K562 (cell line): ENCODE data around the gene BSCL2. TPM values are rescaled to one million over a fixed set of nuclear protein-coding genes. Genes with fewer than 3 reads are reported as not detected.

Experiments used
- ATF7 ChIP-seq: fragments of 450-650 bp; IDR thresholded peaks from 2 replicates; pipeline ENCODE4 v1.7.1; 2014; ENCODE audit warnings: mild to moderate bottlenecking, moderate library complexity
- C11orf30 ChIP-seq: fragments of 450-650 bp; IDR thresholded peaks from 2 replicates; pipeline ENCODE4 v1.6.1; 2016; ENCODE audit warnings: low read depth, mild to moderate bottlenecking
- CCNT2 ChIP-seq: IDR thresholded peaks from 2 replicates; pipeline ENCODE4 v1.6.1; 2011; ENCODE audit warnings: borderline replicate concordance, low read depth, mild to moderate bottlenecking, moderate library complexity, mixed read lengths, low read length; ENCODE audit not compliant: insufficient read length; ENCODE audit errors: extremely low read depth
- E2F3 ChIP-seq: fragments of 250-450 bp; sonication (Bioruptor Pico); IDR thresholded peaks from 2 replicates; pipeline ENCODE4 v1.4.0; 2020; ENCODE audit warnings: mild to moderate bottlenecking
- FOXP1 ChIP-seq: sonication (generic); formaldehyde crosslinking; IDR thresholded peaks from 2 replicates; pipeline ENCODE4 v1.8.0; 2022; ENCODE audit warnings: mild to moderate bottlenecking, missing genetic modification reagents
- HLTF ChIP-seq: fragments of 450-650 bp; IDR thresholded peaks from 2 replicates; pipeline ENCODE4 v1.6.1; 2016
- KLF1 ChIP-seq: fragments of 450-650 bp; IDR thresholded peaks from 2 replicates; pipeline ENCODE4 v1.6.1; 2016; ENCODE audit warnings: missing genetic modification characterization, missing compliant biosample characterization
- MCM5 ChIP-seq: fragments of 450-650 bp; IDR thresholded peaks from 2 replicates; pipeline ENCODE4 v1.6.1; 2016; ENCODE audit warnings: low read depth
- MIER1 ChIP-seq: fragments of 450-650 bp; IDR thresholded peaks from 2 replicates; pipeline ENCODE4 v1.6.1; 2016; ENCODE audit warnings: antibody characterized with exemption, mild to moderate bottlenecking, low read depth
- MYNN ChIP-seq, 2 experiments: sonication (generic); formaldehyde crosslinking in 1 of 2; IDR thresholded peaks; 2 replicates each; pipeline versions ENCODE4 v1.5.0 to v1.6.1; 2016 to 2020; ENCODE audit warnings: antibody characterized with exemption in 1 of 2, missing genetic modification reagents in 1 of 2
- NRF1 ChIP-seq, 2 experiments: fragments of 450-650 bp; IDR thresholded peaks in 1 of 2; conservative IDR thresholded peaks in 1 of 2; 2 replicates each; pipeline ENCODE4 v1.6.1; 2014; ENCODE audit warnings: mild to moderate bottlenecking in 2 of 2
- RB1 ChIP-seq: fragments of 450-650 bp; IDR thresholded peaks from 2 replicates; pipeline ENCODE4 v1.6.1; 2017; ENCODE audit warnings: low read depth, mild to moderate bottlenecking
- YY1 ChIP-seq, 3 experiments: IDR thresholded peaks; 2 replicates each; pipeline ENCODE4 v1.6.1; 2011; ENCODE audit warnings: low read length in 2 of 3, mild to moderate bottlenecking in 2 of 3, moderate library complexity in 2 of 3, borderline replicate concordance in 1 of 3, control low read depth in 1 of 3, low read depth in 1 of 3; ENCODE audit not compliant: insufficient read depth in 3 of 3, insufficient replicate concordance in 2 of 3, control insufficient read depth in 1 of 3, insufficient read length in 1 of 3; ENCODE audit errors: extremely low read depth in 1 of 3
- ZBTB17 ChIP-seq: fragments of 450-650 bp; formaldehyde crosslinking; IDR thresholded peaks from 2 replicates; pipeline ENCODE4 v1.4.0; 2020; ENCODE audit warnings: mild to moderate bottlenecking
- ZNF143 ChIP-seq: sonication (generic); formaldehyde crosslinking; IDR thresholded peaks from 2 replicates; pipeline ENCODE4 v1.9.0; 2022; ENCODE audit warnings: mild to moderate bottlenecking, missing genetic modification reagents
- ZNF23 ChIP-seq: fragments of 250-450 bp; sonication (Bioruptor Pico); IDR thresholded peaks from 2 replicates; pipeline ENCODE4 v1.4.0; 2020; ENCODE audit warnings: mild to moderate bottlenecking
- ZNF263 ChIP-seq: sonication (generic); formaldehyde crosslinking; IDR thresholded peaks from 2 replicates; pipeline ENCODE4 v1.8.0; 2022; ENCODE audit warnings: mild to moderate bottlenecking, missing genetic modification reagents, borderline replicate concordance
- ZSCAN29 ChIP-seq: fragments of 450-650 bp; IDR thresholded peaks from 2 replicates; pipeline ENCODE4 v1.6.1; 2017
- polyA plus RNA-seq, 8 experiments: library from polyadenylated mRNA; depleted of rRNA in 4 of 8; stranded (reverse) in 5 of 8; unstranded in 3 of 8; fragments of >200 nt; fragmentation: Nextera tagmentation in 2 of 8; fragmentation: Illumina TruSeq in 1 of 8; extraction: Ambion mirVana in 2 of 8; extraction: Trizol in 1 of 8; gene quantifications; 2 replicates each; pipeline versions ENCODE4 v1.2.1 to v1.2.3, GENCODE V29; 2011 to 2014; ENCODE audit warnings: inconsistent platforms in 1 of 8, missing spikeins in 1 of 8
- total RNA-seq, 7 experiments: library from RNA; depleted of rRNA in 6 of 7; stranded (reverse); fragments of >200 nt in 6 of 7; fragmentation: Illumina TruSeq in 2 of 7; extraction: Trizol in 2 of 7; gene quantifications; 2 replicates each; pipeline versions ENCODE4 v1.2.1 to v1.2.3, GENCODE V29; 2011 to 2021; ENCODE audit warnings: low replicate concordance in 1 of 7
- TF ChIP-seq, protein P1 (sequence below): conservative IDR thresholded peaks from 2 replicates; pipeline ENCODE4 v1.6.1; 2011; ENCODE audit warnings: low read depth, mild to moderate bottlenecking, low read length; ENCODE audit not compliant: control insufficient read depth
- TF ChIP-seq, protein P2 (sequence below): sonication (generic); formaldehyde crosslinking; IDR thresholded peaks from 2 replicates; pipeline ENCODE4 v1.9.0; 2022; ENCODE audit warnings: mild to moderate bottlenecking, missing genetic modification reagents
- TF ChIP-seq, protein P3 (sequence below): fragments of 250-450 bp; sonication (Bioruptor Pico); IDR thresholded peaks from 2 replicates; pipeline ENCODE4 v1.8.0; 2022; ENCODE audit warnings: inconsistent platforms
- TF ChIP-seq, protein P4 (sequence below): fragments of 200-800 bp; sonication (Bioruptor generic); IDR thresholded peaks from 2 replicates; pipeline ENCODE4 v1.6.1; 2017; ENCODE audit warnings: missing genetic modification characterization, missing compliant biosample characterization

Gene BSCL2
- total and polyA plus RNA-seq, 9 of the 15 experiments (the other 6 are each of a cell fraction or from before 2014, with no cell fraction given), result 18.9 to 51.7 (median 35.2) TPM

DNA sequence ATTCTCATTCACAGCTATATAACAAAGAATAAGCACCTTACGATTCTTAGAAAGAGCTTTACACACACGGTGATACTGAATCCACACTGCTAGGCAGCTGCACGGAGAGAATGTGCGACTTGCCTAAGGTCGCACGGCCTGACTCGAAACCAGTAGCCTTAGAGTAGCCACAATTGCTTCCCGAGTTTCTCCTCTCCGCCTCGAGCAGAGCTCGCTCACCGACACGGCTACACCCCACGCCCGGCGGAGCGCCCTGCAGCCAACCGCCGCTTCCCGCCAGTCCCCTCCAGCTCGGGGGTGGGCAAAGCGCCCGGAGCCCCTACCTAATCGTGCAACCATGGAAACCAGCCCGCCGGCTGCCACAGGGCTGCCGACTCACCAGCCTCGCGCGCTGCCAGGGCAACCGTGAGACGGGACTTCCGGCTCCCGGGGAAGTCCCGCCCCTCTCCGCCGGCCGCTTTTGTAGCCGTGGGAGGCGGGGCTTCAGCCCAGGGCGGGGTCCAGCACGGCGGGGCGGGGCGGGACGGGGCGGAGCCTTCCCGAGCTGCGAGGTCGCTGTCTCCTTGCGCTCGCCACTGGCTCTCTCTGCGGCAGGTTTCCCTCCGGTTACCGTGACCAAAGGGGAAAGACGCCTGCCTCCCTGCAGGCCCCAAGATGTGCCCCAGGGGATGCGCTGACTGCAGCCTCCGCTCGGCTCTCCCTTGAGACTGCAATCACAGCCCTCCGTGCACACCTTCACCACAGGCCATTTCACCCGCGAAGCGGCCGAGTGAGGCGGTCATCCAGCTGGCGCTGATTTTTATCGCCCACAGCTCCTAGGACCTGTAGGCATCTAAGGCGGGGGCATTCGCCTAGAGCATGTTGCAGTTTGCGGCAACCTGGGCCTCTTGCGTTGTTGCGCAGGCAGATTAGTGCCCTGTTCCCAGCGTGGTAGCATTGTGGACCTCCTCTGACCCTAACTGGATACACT, 1.1 kb downstream of the BSCL2 start (continued):
- TF ChIP-seq RB1 (peak; percentile 65; the same call in 1 of the 2 replicates), ZNF263 (peak; percentile 60; the same call in 1 of the 2 replicates), YY1 (IDR thresholded peaks at IDR 0.05; ENCODE audit: borderline replicate concordance in 1 of 3, control insufficient read depth in 1 of 3, extremely low read depth in 1 of 3, insufficient read depth in 3 of 3, insufficient read length in 1 of 3, insufficient replicate concordance in 2 of 3, low read depth in 1 of 3, low read length in 2 of 3) (peak in 1 of 3 experiments; percentile 12), HLTF (no peak), NRF1 (conservative IDR thresholded peaks at IDR 0.05 in 1 of 2, IDR thresholded peaks at IDR 0.05 in 1 of 2) (peak; percentile 32 to 57; a peak in 3 of 4 replicates), E2F3 (CRISPR knock-in tag) (0 out of 2 replicates have a peak, but pooled peaks have one; percentile 37), ZBTB17 (CRISPR knock-in tag) (0 out of 2 replicates have a peak, but pooled peaks have one; percentile 70), ZNF23 (CRISPR knock-in tag) (no peak), KLF1 (tag) (no peak), ATF7 (0 out of 2 replicates have a peak, but pooled peaks have one; percentile 8), C11orf30 (0 out of 2 replicates have a peak, but pooled peaks have one; percentile 13), ZSCAN29 (no peak), CCNT2 (peak; percentile 57), FOXP1 (CRISPR knock-in tag) (no peak), MIER1 (no peak), MCM5 (no peak), MYNN (IDR thresholded peaks at IDR 0.05) (peak; percentile 78), MYNN (CRISPR knock-in tag; IDR thresholded peaks at IDR 0.05) (no peak), ZNF143 (CRISPR knock-in tag) (0 out of 2 replicates have a peak, but pooled peaks have one; percentile 33)
- TF ChIP-seq, protein P1, sequence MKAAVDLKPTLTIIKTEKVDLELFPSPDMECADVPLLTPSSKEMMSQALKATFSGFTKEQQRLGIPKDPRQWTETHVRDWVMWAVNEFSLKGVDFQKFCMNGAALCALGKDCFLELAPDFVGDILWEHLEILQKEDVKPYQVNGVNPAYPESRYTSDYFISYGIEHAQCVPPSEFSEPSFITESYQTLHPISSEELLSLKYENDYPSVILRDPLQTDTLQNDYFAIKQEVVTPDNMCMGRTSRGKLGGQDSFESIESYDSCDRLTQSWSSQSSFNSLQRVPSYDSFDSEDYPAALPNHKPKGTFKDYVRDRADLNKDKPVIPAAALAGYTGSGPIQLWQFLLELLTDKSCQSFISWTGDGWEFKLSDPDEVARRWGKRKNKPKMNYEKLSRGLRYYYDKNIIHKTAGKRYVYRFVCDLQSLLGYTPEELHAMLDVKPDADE, result peak; percentile 73; the same call in 1 of the 2 replicates
- TF ChIP-seq, protein P2, sequence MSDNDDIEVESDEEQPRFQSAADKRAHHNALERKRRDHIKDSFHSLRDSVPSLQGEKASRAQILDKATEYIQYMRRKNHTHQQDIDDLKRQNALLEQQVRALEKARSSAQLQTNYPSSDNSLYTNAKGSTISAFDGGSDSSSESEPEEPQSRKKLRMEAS (CRISPR knock-in tag), result peak; percentile 46
- TF ChIP-seq, protein P3, sequence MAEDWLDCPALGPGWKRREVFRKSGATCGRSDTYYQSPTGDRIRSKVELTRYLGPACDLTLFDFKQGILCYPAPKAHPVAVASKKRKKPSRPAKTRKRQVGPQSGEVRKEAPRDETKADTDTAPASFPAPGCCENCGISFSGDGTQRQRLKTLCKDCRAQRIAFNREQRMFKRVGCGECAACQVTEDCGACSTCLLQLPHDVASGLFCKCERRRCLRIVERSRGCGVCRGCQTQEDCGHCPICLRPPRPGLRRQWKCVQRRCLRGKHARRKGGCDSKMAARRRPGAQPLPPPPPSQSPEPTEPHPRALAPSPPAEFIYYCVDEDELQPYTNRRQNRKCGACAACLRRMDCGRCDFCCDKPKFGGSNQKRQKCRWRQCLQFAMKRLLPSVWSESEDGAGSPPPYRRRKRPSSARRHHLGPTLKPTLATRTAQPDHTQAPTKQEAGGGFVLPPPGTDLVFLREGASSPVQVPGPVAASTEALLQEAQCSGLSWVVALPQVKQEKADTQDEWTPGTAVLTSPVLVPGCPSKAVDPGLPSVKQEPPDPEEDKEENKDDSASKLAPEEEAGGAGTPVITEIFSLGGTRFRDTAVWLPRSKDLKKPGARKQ, result no peak
- TF ChIP-seq, protein P4, sequence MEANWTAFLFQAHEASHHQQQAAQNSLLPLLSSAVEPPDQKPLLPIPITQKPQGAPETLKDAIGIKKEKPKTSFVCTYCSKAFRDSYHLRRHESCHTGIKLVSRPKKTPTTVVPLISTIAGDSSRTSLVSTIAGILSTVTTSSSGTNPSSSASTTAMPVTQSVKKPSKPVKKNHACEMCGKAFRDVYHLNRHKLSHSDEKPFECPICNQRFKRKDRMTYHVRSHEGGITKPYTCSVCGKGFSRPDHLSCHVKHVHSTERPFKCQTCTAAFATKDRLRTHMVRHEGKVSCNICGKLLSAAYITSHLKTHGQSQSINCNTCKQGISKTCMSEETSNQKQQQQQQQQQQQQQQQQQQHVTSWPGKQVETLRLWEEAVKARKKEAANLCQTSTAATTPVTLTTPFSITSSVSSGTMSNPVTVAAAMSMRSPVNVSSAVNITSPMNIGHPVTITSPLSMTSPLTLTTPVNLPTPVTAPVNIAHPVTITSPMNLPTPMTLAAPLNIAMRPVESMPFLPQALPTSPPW, result peak; percentile 64
